Peyer's patch (tissue), 4 donors: ENCODE results near the gene SEC14L2. TPM values are rescaled to one million over a fixed set of nuclear protein-coding genes. Genes with fewer than 3 reads are reported as not detected.

Experiments used
- DNase-seq, 3 donors: peaks; one replicate each; pipeline ENCODE4 v3.0.0-alpha.2; 2017 to 2019
- H3K27ac ChIP-seq, 4 donors: fragments of 200-600 bp; sonication (generic); one replicate each; pipeline ENCODE4 v1.5.1; 2016 to 2019
- H3K27me3 ChIP-seq, 2 donors: fragments of 200-600 bp; sonication (generic); one replicate each; pipeline ENCODE4 v1.5.1; 2019
- H3K36me3 ChIP-seq, 3 donors: fragments of 200-600 bp; sonication (generic); one replicate each; pipeline ENCODE4 v1.5.1; 2016 to 2019
- H3K4me1 ChIP-seq, 4 donors: fragments of 200-600 bp; sonication (generic); one replicate each; pipeline ENCODE4 v1.5.1; 2016 to 2019
- H3K4me3 ChIP-seq, 4 donors: fragments of 200-600 bp; sonication (generic); 1 replicate in 3 of 4; 2 replicates in 1 of 4; pipeline ENCODE4 v1.5.1; 2016 to 2019; ENCODE audit warnings: mild to moderate bottlenecking in 1 of 4
- H3K9me3 ChIP-seq, 4 donors: fragments of 200-600 bp; sonication (generic); one replicate each; pipeline ENCODE4 v1.5.1; 2016 to 2019; ENCODE audit warnings: mild to moderate bottlenecking in 1 of 4
- CTCF ChIP-seq, 6 experiments: fragments of 450-650 bp in 4 of 6; fragments of 200-600 bp in 2 of 6; sonication (generic) in 1 of 6; IDR thresholded peaks; one replicate each; pipeline ENCODE4 v1.5.1; 2017 to 2019; ENCODE audit warnings: antibody characterized with exemption in 6 of 6, mild to moderate bottlenecking in 3 of 6, moderate library complexity in 1 of 6
- POLR2A ChIP-seq, 2 donors: fragments of 450-650 bp; IDR thresholded peaks; one replicate each; pipeline ENCODE4 v1.5.1; 2017; ENCODE audit warnings: antibody characterized with exemption in 2 of 2, mild to moderate bottlenecking in 2 of 2, moderate library complexity in 2 of 2
- total RNA-seq, 4 donors: library from RNA; depleted of rRNA; stranded (reverse); fragments of >200 nt; gene quantifications; one replicate each; pipeline ENCODE4 v1.1.0, GENCODE V29; 2016

The SEC14L2 gene
- total RNA-seq, 4 donors from 2014 or later = 3.3 to 53.6 (median 34.6) TPM

DNA sequence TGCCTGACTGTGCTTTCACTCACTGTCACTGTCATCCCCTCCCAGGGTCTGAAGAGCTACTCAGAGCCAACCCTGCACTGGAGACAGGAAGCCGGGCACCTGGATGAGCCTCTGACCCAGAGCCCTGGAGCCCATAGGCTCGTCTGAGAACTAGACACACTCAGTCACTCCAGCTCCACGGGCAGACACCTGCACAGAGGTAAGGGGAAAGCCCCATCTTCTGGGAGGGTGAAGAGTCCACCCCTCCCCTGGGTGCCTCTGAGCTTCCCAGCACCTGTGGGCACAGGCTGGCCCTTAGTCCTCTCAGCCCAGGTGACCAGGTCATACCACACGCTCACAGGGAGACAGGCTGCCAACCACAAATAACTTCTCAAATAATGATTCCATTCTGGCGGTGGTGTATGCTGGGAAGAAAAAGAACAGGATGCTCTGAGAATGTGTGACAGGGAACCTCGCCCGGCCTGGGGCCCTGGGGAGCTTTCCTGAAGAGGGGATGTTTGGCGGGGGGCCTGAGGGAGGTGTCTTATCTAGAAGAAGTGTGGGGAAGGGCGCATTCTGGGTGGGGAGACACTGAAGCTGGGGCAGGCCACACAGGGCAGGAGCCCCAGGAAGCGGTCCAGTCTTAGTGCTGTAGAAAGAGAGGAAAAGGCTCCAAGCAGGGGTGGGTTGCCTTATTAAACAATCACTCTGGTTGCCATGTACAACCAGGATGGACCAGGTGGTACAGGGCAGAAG lies 34.7 kb upstream of the SEC14L2 start:
- TF ChIP-seq POLR2A (IDR thresholded peaks at IDR 0.05) = no peak
- TF ChIP-seq CTCF (IDR thresholded peaks at IDR 0.05) = no peak
- Histone ChIP-seq H3K9me3 (no peaks in the 10 kb centered on the region), H3K4me1 (peaks cover 0 to 9% (median 0%) of the 10 kb centered on the region in 4 donors), H3K36me3 (no peaks in the 10 kb centered on the region), H3K27ac (no peak overlapping the region), H3K4me3 (no peak overlapping the region), H3K27me3 (no peaks in the 10 kb centered on the region)
- DNase-seq = no peak

DNA sequence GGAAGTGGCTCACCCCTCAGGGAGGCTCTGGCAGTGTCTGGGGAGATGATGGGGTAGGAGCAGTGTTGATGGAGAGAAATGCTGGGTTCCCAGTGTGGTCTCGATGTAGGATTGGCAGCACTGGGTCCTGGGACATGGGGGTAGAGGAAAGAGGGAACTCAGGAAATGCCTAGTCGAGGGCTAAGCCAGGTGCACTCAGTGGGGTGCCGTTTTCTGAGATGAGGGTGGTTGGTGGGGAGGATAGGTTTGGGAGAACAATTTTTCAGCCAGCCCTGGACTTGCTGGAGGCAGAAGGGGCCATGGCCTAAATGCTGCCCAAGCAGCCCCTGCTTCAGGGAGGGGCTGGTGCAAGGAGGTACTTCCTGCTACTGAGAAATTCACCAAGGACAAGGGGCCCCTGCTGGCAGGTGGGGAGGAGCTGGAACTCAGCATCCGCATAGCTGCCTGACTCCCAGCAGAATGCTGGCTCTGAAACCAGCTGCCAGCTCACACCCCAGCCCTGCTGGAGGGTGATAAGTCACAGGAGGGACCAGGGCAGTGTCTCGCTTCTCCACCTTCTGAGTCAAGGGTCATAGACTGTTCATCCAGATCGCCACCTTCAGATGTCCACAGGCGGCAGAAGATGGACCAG lies 34.1 kb upstream of the SEC14L2 start:
- TF ChIP-seq CTCF (IDR thresholded peaks at IDR 0.05) = no peak
- TF ChIP-seq POLR2A (IDR thresholded peaks at IDR 0.05) = no peak
- Histone ChIP-seq H3K27me3 (no peaks in the 10 kb centered on the region), H3K9me3 (no peaks in the 10 kb centered on the region), H3K4me1 (peaks cover 0 to 2% (median 0%) of the 10 kb centered on the region in 4 donors), H3K27ac (no peak overlapping the region), H3K4me3 (no peak overlapping the region), H3K36me3 (no peaks in the 10 kb centered on the region)
- no peak for DNase-seq

GRCh38 chr22:30365891-30366290 lies 30.9 kb upstream of the SEC14L2 start:
- no peak for TF ChIP-seq CTCF (IDR thresholded peaks at IDR 0.05)
- TF ChIP-seq POLR2A (IDR thresholded peaks at IDR 0.05) = no peak
- Histone ChIP-seq H3K4me1 (no peaks in the 10 kb centered on the region), H3K9me3 (no peaks in the 10 kb centered on the region), H3K36me3 (no peaks in the 10 kb centered on the region), H3K4me3 (no peak overlapping the region), H3K27ac (no peak overlapping the region), H3K27me3 (no peaks in the 10 kb centered on the region)
- no peak for DNase-seq

- no peak overlapping the region for H3K4me3 ChIP-seq
- TF ChIP-seq POLR2A (IDR thresholded peaks at IDR 0.05) (no peak), CTCF (IDR thresholded peaks at IDR 0.05) (no peak)
- no peak for DNase-seq
- H3K36me3 ChIP-seq = no peaks in the 10 kb centered on the region
- H3K27ac ChIP-seq = no peak overlapping the region
- H3K9me3 ChIP-seq = no peaks in the 10 kb centered on the region
- no peaks in the 10 kb centered on the region for H3K4me1 ChIP-seq
- no peaks in the 10 kb centered on the region for H3K27me3 ChIP-seq
These were observed 28.4 kb upstream of the SEC14L2 start for GRCh38 chr22:30368420-30368819.

GRCh38 chr22:30370641-30371230 lies 26.1 kb upstream of the SEC14L2 start:
- H3K4me1 ChIP-seq = no peaks in the 10 kb centered on the region
- no peaks in the 10 kb centered on the region for H3K9me3 ChIP-seq
- TF ChIP-seq CTCF (IDR thresholded peaks at IDR 0.05) = no peak
- TF ChIP-seq POLR2A (IDR thresholded peaks at IDR 0.05) = no peak
- H3K36me3 ChIP-seq = no peaks in the 10 kb centered on the region
- no peak overlapping the region for H3K27ac ChIP-seq
- no peak for DNase-seq
- no peaks in the 10 kb centered on the region for H3K27me3 ChIP-seq
- no peak overlapping the region for H3K4me3 ChIP-seq
